NCI-H82 treated with DMSO at 0.1 percent for 48 hours (cell line): ENCODE measurements around the gene CD84.
"Not testable (repeated sequence)": the region's sequence is repeated elsewhere in the genome, so short reads cannot be mapped to it uniquely, and the experiment has no call there.

ENCODE experiments used
- DNase-seq: peaks from one replicate; lab custom pipeline; 2025; ENCODE audit not compliant: unreplicated experiment; lab: John Stamatoyannopoulos, UW

The CD84 gene

GRCh38 chr1:160542303-160542945, 36.9 kb downstream of the CD84 start:
- no peak for DNase-seq

GRCh38 chr1:160541622-160542302, 37.5 kb downstream of the CD84 start:
- DNase-seq, result no peak

GRCh38 chr1:160540859-160541233, 38.5 kb downstream of the CD84 start:
- DNase-seq, result no peak

GRCh38 chr1:160539990-160540858, 39.1 kb downstream of the CD84 start:
- no peak for DNase-seq

GRCh38 chr1:160539684-160539989, 39.7 kb downstream of the CD84 start:
- DNase-seq, result no peak

- no peak for DNase-seq
Measured at GRCh38 chr1:160538985-160539651, 40.2 kb downstream of the CD84 start.

- DNase-seq, result no peak
Measured at GRCh38 chr1:160537714-160538665, 41.3 kb downstream of the CD84 start.

- DNase-seq, result no peak
Measured at GRCh38 chr1:160534823-160535605, 44.3 kb downstream of the CD84 start.

GRCh38 chr1:160532557-160532813, 46.8 kb downstream of the CD84 start:
- DNase-seq, result not testable (repeated sequence)

GRCh38 chr1:160531809-160532556, 47.3 kb downstream of the CD84 start:
- DNase-seq, result not testable (repeated sequence)

GRCh38 chr1:160529401-160529952, 49.8 kb downstream of the CD84 start:
- not testable (repeated sequence) for DNase-seq

- DNase-seq, result not testable (repeated sequence)
Measured at GRCh38 chr1:160523789-160524188, 55.5 kb downstream of the CD84 start.

GRCh38 chr1:160522622-160523345, 56.5 kb downstream of the CD84 start, which contains the start of gene SLAMF6:
SLAMF6 (minus strand) TSS chr1:160523255; CDS start chr1:160523192, 63 bp downstream.
- DNase-seq, result no peak

- DNase-seq, result no peak
Measured at GRCh38 chr1:160522136-160522535, 57.2 kb downstream of the CD84 start.

- no peak for DNase-seq
Measured at GRCh38 chr1:160521554-160521953, 57.7 kb downstream of the CD84 start.

GRCh38 chr1:160520999-160521398, 58.3 kb downstream of the CD84 start:
- DNase-seq, result no peak

GRCh38 chr1:160520582-160520981, 58.7 kb downstream of the CD84 start:
- DNase-seq, result no peak
